Activated T-cell treated with anti-CD3 and anti-CD28 coated beads for 24 hours (primary cell): ENCODE measurements around the gene TMEM150C.
"Not testable (repeated sequence)": the region's sequence is repeated elsewhere in the genome, so short reads cannot be mapped to it uniquely, and the experiment has no call there.

Source experiments
- DNase-seq: peaks from one replicate; pipeline ENCODE4 v3.0.0-alpha.2; 2020; ENCODE audit warnings: low read depth

TMEM150C gene

DNA sequence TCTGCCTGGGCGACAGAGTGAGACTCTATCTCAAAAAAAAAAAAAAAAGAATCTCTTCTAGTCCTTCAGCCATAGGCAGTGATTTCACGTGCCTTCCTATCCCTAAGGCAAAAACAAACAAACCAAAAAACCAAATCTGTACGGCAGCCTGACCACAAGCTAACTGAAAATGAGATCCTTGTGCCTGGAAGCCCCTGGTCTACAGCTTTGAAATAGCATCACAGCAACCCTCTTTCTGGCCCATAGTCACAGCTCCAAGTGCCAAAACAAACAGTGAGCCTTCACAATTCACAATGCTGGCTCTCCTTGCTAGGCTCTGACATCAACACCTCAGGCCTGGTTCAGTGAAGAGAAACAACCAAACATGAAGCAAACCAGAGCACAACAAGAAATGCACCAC, 46.1 kb downstream of the TMEM150C start:
- no peak for DNase-seq

DNA sequence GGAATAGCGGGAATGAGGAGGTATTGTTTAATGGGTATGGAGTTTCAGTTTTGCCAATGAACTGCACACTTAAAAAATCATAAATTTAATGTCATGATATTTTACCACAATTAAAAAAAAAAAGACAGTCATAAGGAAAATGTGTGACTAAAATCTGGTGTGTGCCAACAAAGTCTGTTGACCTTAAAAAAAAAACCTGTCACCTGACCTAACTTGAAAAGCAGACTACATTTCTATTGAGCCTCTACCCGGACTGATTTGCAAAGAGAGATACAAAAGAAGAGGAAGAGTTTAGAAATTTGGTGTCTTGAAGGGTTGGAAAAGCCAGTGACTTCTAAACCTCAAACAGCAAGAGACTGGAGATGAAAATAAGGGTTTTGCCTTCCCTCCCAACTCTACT, 48.4 kb downstream of the TMEM150C start:
- no peak for DNase-seq

DNA sequence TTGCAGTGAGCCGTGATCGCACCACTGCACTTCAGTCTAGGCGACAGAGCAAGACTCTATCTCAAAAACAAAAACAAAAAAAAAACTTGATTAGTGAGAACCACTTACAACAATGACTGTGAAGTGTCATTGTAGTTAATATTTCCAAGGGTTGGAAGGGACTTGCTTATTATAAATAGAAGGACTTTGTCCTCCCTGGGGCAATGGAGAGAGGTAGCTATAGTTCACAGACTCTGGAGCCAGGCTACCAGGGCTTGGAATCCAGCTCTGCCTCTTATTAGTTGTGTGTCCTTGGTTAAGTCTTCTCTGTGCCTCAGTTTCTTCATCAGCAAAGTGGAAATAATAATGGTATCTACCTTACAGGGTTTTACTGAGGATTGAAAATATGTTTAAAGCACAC, 51.6 kb downstream of the TMEM150C start:
- DNase-seq, result no peak

DNA sequence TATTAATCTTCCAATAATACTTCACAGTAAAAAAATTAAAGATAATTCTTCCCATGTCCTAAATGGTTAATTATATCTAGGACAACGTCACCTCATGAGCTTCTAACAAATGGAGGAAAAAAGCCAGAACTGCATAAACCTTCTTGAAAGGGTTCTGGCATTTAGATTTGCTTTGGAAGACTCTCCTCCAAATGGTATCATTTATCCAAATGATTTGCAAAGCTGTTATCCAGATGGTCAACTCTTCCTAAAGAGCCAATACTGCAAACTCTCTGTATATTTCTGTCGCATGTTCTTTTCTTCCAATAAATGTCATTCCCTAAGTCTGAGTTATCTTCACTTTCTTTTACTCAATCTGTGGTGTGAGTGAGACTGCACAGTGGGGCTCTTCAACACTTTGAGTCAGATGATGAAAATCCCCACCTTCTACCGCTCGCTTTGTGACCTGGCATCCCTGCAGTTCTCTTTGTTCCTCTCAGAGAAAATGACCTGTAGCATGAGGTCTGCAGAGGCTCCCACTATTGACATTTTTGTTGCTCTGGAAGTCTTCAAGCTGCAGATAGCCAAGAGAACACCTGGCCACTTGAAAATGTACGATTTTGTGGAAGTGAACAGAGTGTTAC, 52.9 kb downstream of the TMEM150C start:
- DNase-seq, result no peak

DNA sequence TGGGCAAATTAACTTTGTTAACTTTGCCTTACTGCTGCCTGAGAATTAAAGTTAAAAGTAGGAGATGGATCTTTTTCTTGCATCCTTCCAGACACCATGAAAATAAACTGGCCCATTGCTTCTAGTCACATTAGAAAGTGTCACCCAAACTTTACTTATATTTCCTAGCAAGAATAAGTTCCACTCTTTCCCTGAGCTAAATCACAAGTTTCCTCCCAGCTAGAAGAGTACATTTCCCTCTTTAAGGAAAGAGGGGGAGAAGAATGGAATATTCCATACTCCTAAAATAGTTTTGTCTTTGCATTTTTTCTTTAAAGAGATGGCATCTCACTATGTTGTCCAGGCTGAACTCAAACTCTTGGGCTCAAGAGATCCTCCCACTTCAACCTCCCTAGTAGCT, 53.8 kb downstream of the TMEM150C start:
- DNase-seq, result no peak

DNA sequence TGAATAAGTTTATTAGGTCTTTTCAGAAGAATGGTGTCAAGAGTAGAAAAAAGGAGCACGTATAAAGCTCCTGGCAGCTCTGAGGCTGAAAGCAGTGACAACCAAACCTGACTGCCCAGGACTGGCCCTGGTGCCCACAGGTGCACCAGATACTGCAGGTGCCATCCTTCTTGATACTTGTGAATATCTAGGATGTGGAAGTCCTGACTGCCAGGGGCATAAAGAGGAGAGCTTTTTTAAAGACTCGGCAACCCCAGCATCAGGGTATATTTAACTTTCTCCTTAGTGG, 60.7 kb downstream of the TMEM150C start:
- no peak for DNase-seq

DNA sequence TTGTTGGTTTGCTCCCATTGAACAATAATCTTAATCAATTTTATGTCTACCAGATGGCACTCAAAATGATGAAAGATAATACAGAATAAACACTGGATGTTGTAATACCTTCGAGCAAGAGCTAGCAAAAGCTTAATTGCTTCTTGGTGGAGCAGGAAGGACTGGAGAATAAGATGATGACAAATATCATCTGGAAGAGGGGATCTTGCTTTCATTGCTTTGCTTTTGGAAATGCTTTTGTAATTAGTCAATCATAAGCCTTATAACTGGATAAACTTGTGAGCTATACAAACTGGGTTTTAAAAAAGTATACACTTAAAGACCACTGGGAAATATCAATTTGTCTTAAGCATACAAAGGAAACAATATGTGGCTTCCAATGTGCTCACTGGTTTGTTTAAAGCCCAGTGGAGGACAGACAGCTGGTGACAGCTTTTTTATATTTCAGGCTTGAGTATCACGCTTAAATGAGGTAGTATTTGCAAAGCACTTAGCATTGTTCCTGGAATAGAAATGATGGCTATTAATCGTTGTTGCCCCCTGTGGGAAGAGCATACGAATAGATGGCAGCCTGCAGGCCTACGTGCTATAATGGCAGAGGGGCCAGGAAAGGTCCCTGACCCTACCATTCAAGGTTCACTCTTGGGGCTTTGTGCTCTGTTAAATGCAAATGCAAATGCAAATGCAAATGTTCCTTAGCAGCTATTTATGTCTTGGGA, 61.2 kb downstream of the TMEM150C start:
- DNase-seq, result no peak

DNA sequence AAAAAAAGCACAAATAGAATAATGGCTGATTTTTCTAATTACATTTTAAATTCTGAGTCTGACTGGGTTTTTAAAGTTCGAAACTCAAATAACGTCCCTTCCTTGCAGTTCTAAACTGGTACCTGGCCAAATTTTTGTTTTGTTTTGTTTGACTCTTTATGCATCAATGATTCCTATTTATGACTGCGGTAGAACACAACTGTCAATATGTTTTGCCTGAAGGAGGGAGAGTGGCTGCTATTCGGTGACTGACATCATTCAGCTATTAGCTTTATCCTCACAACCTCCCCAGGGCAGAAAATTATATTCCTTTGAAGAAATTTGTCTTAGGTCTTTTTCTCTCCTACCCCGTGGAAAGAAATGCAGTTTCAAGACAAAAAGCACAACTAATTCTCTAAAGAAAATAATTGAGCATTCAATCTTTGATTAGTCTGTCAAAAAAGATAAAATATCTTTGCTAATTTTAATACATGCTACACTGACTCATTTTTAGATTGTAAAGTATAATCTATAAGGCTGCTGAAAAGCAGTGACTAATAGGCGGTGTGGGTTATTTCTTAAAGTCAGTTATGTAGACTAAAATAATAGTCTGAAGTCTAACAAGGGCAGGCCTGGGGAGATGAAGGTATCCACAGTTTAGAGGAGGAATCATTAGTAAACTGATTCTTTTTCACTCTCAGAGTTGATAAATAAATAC, 61.9 kb downstream of the TMEM150C start:
- no peak for DNase-seq

DNA sequence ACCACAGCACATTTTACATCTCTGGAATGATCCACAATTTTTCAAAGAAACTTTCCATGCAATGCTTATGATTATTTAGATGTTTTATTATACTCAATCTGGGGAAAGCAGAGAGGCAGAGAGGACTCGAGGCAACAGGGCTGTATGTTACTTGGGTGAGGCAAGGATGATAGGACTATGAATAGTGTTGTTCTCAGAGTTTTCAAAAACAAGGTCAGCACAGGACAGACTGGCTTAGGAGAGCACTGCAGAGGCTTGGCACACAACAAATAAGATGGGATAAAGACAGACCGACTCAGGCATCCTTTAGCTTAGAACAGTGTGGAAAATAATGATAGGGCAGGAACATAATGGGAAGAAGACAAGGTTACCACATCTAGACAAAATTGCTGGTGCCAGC, 65.4 kb downstream of the TMEM150C start:
- DNase-seq, result no peak

DNA sequence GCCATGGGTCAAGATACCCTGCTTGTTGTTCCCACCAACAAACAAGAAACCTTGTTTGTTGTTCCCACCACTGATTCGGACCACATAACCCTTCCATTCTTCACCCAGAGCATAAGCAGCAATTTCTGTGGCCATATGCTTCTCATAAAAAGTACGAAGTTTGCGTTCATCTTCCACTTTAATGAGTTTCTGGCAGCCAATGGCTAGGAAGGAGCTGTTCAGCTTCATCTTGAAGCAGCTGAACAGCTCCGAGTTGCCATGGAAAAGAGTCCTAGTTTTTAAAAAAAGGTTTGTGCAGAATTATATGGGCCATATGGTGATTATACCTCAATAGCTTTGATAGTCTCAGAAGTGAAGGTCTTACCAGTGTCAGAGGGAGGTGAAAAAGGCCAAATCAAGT, 66.1 kb downstream of the TMEM150C start:
- DNase-seq, result no peak

DNA sequence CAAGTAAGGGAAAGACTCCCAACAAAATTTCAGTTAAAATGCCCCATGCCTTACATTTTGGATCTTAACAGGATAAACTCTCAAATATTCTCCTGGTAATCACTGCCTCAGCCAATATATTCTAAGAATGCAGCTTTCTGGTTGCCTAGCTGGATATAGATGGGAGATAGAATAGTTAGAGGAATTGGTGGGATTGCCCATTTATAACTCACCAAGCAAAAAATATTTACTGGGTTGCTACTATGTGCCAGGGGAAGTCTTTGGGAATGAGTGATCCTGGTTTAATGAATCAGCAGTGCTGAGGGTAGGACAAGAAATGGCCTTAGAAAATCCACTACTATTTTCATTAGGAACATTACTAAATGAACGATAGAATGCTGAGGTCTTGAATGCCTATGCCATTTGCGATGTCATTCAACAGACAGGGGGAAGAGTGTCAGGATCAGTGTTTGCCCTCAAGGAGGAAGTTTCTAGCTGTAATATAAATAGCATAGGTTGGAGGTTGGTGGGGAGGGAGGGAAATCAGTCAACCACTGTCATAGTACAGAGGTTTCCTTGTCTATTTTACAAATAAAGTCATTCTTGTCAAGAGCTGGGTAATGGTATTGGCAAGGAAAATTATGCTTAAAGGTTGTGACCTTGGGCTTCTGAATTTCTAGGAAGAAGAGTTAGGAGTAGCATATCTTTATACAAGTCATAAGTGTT, 67.9 kb downstream of the TMEM150C start:
- DNase-seq, result no peak

DNA sequence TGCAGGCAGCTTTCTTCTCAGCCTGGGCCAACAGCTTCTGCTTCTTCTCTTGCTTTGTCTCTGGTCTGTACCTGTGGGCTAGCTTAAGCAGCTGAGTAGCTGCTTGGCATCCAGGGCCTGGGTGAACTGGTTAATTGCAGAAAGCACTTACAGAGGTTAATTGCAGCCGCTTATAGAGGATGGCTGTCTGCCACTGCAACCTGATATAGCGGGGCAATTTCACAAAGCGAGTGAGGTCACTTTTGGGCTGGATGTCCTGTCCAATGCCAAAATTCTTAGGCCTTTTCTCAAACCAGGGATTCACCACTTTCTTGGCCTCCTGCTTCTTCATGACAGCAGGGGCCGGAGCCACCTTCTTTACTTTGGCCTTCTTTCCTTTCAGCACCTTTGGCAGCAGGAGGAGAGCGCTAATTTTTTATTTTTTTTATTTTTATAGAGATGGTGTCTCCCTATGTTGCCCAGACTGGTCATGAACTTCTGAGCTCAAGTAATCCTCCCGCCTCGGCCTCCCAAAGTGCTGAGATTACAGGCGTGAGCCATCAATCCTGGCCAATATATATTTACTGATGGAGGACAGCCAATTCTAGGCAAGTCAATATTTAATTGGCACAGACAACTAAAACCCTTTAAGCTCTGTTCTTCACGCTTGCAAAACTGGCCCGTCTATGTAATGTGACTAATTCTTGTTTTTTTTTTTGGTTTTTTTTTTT, 70.4 kb downstream of the TMEM150C start:
- DNase-seq, result no peak

DNA sequence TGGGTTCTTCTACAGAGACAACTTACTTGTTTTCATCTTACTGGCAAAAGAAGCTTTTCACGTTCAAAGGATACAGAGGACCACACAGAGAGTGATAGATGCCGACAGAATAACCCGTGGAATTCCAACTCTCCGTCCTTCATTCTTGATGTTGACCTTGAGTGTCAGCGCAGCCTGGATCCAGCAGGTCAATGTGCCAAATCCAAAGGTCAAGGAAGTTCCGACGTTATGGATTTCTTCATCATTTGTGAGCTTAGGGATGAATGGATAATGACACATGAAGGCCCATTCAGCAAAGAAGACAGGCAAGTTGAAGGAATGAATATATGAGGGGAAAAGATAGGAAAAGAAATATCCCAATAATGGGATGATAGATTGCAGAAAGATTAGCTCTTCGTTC, 71.8 kb downstream of the TMEM150C start:
- no peak for DNase-seq

DNA sequence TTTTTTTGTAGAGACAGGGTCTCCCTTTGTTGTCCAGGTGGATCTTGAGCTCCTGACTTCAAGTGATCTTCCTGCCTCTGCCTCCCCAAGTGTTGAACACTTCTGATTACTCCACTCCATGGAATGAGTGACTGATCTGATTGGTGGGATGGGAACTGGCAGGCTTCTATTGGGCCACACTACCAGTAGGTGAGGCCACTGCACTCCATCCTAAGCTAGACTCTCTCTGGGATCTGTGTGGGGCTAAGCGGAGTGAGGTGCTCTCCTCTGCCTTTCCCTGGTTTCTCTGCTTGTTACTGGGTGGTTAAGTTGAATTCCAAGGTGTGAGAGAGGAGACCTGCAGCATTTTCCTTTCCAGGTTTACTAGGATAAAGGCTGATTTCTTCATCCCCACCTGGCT, 72.7 kb downstream of the TMEM150C start:
- DNase-seq, result no peak

DNA sequence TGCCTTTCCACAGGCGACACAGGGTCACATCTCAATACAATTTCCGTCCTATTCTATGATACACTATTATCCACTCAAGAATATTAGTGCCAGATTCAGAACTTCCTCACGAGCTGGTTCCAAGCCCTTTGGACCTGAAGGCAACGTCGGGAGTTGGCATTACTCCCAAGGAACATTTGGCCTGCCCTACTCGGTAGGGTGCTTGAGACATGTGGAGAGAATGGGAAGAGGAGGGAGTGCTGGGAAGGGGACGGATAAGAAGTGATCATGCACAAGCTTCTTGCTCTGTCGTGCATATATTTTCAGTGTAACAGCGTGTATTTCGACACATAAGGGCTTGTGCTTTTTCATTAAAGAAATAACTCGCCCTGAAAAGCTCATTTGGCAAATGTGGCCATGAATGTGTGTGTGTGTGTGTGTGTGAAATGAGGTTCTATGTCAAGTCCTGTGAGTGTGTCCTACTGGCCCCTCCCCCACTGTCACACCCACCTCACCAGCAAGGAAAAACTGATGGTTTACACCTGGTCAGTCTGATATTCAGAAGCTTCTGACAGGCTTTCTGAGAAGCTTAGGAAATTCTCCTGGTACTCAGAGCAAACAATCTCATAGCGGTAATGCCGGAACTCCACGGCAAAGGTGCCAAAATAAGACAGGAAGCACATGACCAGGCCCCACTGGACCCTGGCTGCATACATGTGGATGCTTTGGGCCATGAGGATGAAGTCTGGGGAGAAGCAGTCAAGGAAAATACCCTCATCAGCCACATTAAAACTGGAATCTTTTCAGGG, 76.6 kb downstream of the TMEM150C start:
- DNase-seq, result no peak

DNA sequence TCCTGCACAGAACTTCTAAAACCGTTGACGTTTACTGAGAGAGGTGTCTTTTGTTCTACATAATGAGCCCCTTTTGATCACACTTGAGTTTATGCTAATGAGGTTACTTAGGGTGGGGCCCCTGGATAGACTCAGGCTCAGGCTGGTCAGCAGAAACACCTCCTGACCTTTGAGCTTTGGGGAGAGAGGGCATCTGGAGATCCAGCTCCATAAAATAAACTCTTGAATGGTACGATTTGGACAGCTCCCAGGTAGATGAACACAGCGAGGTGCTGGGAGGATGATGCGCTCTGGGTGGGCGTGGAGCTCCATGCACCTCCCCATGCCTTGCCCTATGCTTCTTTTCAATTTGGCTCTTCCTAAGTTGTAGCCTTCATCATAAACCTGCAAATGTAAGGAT, 79.4 kb downstream of the TMEM150C start:
- DNase-seq, result no peak

DNA sequence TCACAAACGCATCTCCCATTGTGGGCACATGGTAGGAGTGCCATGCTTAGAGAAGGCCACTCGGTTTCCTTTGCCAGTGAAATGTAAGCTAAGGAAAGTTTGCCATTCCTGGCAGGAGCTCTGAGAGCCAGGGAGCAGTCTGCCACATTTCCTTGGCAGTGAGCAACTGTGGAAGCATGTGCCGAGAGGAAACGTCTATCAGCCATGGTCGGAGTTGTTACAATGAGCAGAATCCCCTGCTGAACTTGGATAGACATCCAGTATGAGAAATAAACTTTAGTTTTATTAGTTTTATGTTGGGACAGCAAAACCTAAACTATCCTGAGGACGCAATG, 80.3 kb downstream of the TMEM150C start:
- DNase-seq, result no peak

DNA sequence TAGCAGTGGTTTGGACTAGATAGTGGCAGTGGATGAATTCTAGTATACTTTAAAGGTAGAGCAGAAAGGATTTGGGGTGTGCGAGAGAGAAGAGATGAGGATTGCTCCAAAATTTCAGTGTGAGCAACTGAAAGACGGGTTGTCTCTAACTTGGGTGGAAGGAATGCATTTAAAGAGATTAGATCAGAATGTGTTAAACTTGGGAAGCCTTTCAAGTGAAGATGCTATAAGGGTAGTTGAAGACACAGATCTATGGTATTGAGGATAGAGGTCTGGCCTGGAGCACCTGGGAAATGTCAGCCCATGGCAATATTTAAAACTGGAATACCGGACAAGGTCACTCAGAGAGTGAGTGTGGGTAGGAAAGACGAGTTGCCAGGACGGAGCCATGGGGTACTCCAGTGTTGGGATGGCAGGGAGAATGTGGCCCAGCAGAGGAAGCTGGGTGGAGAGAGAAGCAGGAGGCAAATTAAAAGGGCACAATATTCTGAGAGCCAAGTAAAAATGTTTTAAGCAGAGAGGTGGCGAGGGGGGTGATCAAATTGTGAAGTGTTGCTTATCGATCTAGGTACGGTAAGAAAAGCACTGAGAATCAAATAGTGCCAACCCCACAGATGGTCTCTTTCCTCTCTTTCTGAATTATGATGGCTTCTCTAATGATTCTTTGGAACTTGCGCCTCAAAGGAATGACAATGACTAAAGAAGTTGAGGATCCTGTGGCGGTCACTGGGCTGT, 80.8 kb downstream of the TMEM150C start:
- DNase-seq, result no peak

DNA sequence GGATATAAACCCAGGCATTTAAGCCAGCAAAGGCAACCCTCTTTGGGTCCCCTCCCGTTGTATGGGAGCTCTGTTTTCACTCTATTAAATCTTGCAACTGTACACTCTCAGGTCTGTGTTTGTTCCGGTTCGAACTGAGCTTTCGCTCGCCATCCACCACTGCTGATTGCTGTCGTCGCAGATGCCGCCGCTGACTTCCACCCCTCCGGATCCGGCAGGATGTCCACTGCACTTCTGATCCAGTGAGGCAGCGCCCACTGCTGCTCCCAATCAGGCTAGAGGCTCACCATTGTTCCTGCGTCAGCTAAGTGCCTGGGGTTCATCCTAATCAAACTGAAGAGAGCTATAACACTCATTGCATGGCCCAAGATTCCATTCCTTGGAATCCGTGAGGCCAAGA, 82.2 kb downstream of the TMEM150C start:
- DNase-seq, result no peak

DNA sequence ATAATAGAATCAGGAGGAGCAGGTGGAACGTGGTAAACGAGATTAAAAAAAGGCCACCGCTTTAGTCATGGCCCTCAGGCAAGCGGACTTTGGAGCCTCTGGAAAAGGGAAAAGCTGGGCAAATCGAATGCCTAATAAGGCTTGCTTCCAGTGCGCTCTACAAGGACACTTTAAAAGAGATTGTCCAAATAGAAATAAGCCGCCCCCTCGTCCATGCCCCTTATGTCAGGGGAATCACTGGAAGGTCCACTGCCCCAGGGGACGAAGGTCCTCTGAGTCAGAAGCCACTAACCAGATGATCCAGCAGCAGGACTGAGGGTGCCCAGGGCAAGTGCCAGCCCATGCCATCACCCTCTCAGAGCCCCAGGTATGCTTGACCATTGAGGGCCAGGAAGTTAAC, 84.3 kb downstream of the TMEM150C start:
- not testable (repeated sequence) for DNase-seq

DNA sequence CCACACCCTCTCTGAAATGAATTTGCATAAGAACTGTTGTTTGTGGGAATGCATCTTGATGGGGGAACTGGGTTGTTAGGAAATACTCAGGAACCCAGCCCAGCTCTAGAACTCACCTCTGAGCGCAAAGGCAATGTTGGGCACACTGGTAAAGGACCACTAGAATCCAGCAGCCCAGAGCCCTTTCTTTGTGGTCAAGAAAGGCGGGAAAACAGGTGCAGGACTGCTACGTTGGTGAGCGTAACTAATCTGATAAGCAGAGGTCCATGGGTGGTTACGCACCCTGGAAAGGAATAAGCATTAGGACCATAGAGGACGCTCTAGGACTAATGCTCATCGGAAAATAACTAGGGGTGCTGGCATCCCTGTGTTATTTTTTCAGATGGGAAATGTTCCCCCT, 85.9 kb downstream of the TMEM150C start:
- not testable (repeated sequence) for DNase-seq
